Adrenal gland (tissue), 12 donors: Measurements from ENCODE around the gene KBTBD3. TPM values are rescaled to one million over a fixed set of nuclear protein-coding genes. Genes with fewer than 3 reads are reported as not detected.

Source experiments
- DNase-seq, 7 donors: peaks; one replicate each; pipeline ENCODE4 v3.0.0-alpha.2; 2019 to 2020
- H3K27ac ChIP-seq, 5 donors: fragments of 200-600 bp; sonication (generic) in 4 of 5; 1 replicate in 3 of 5; 2 replicates in 2 of 5; pipeline versions ENCODE4 v1.5.1 to v1.8.0; 2016 to 2020; ENCODE audit warnings: mild to moderate bottlenecking in 1 of 5
- H3K27me3 ChIP-seq: fragments of 200-600 bp; 2 replicates; pipeline ENCODE4 v1.8.0; 2021
- H3K36me3 ChIP-seq, 2 donors: fragments of 200-600 bp; replicated peaks in 1 of 2; 1 replicate in 1 of 2; 2 replicates in 1 of 2; pipeline versions ENCODE4 v1.5.1 to v1.8.0; 2018 to 2022
- H3K4me1 ChIP-seq, 2 donors: fragments of 200-600 bp; replicated peaks in 1 of 2; 1 replicate in 1 of 2; 2 replicates in 1 of 2; pipeline versions ENCODE4 v1.5.1 to v1.8.0; 2018 to 2021
- H3K4me3 ChIP-seq, 4 donors: fragments of 200-600 bp; sonication (generic) in 3 of 4; one replicate each; pipeline ENCODE4 v1.5.1; 2016 to 2018
- H3K9me3 ChIP-seq, 3 donors: fragments of 200-600 bp; sonication (generic) in 1 of 3; replicated peaks in 1 of 3; 1 replicate in 2 of 3; 2 replicates in 1 of 3; pipeline versions ENCODE4 v1.5.1 to v1.8.0; 2016 to 2021
- POLR2A ChIP-seq, 2 donors: fragments of 450-650 bp; IDR thresholded peaks; one replicate each; pipeline ENCODE4 v1.6.1; 2017; ENCODE audit warnings: antibody characterized with exemption in 2 of 2, mild to moderate bottlenecking in 2 of 2, moderate library complexity in 1 of 2
- WGBS, 4 donors: extraction: QIAGEN DNeasy Blood & Tissue Kit in 2 of 4; methylation state at CpG; one replicate each; pipeline versions ENCODE4 v1.1.5 to v1.1.7; 2013 to 2017; 5-methylcytosine and 5-hydroxymethylcytosine counted together
- intact Hi-C, 2 donors: fragments of 100-400 bp; cut with DNase I; formaldehyde crosslinking; loops; one replicate each; pipeline versions ENCODE4 v1.14.1 to v1.15.0; 2022 to 2023
- polyA plus RNA-seq, 3 donors: library from polyadenylated mRNA; stranded (reverse); fragments of 200-250 nt in 2 of 3; fragments of 350-450 nt in 1 of 3; fragmentation: Illumina TruSeq in 1 of 3; extraction: RNeasy Lipid Tissue Mini Kit (QIAGEN cat#74804) in 1 of 3; gene quantifications; one replicate each; pipeline ENCODE4 v1.2.3, GENCODE V29; 2013 to 2014
- total RNA-seq, 9 donors: library from RNA; depleted of rRNA in 4 of 9; stranded (reverse); fragments of >200 nt in 4 of 9; fragments of 120-200 nt in 1 of 9; fragmentation: NEBNext Ultra II Directional in 1 of 9; extraction: Animal tissue kit (Norgen Biotek cat#: 25700) in 1 of 9; gene quantifications; one replicate each; pipeline versions ENCODE4 v1.1.0 to v1.2.4, GENCODE V29; 2013 to 2023
- TF ChIP-seq, protein P1 (sequence below), 6 experiments: fragments of 450-650 bp in 4 of 6; fragments of 200-600 bp in 2 of 6; sonication (generic) in 1 of 6; IDR thresholded peaks; 1 replicate in 5 of 6; 2 replicates in 1 of 6; pipeline versions ENCODE4 v1.5.1 to v1.8.0; 2016 to 2021; ENCODE audit warnings: antibody characterized with exemption in 6 of 6, mild to moderate bottlenecking in 2 of 6, moderate library complexity in 1 of 6
- donor health status: healthy with polysubstance abuse.
- donor health status: Bipolar disorder and iron deficiency.
- donor health status: DM: yes; HTN: yes; CAD: no.
- donor health status: DM: no; HTN: no; CAD: no.
- donor health status: DM: no; HTN: no; CAD: no.
- donor health status: DM: yes; HTN: yes; CAD: no.

KBTBD3 gene
- total and polyA plus RNA-seq, 12 donors, result 0.97 to 13.3 (median 5.6) TPM

DNA sequence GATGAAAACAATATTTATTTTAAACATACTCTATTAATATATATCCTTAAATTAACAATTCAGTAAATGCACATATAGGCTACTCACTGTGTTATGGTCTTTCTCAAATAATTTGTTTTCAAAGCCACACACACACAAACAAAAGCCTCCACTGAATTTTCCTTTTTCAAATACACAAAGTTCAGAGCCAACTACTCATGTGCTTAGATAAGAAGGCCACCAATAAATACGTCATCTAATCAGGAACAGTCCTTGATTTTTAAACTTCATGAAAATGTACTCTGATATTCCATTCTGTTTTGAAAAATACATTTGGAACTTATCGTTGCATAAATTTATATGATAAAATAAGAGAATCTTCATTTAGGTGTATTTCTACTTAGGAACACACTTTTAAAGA lies 26.0 kb downstream of the KBTBD3 start:
- H3K9me3 ChIP-seq, result no peaks in the 10 kb centered on the region
- no peak overlapping the region for H3K27ac ChIP-seq
- no peaks in the 10 kb centered on the region for H3K27me3 ChIP-seq
- WGBS, 4 donors, result 35 to 48% (median 42%) methylated on average over 2 of the region's 2 CpGs
- TF ChIP-seq, protein P1, sequence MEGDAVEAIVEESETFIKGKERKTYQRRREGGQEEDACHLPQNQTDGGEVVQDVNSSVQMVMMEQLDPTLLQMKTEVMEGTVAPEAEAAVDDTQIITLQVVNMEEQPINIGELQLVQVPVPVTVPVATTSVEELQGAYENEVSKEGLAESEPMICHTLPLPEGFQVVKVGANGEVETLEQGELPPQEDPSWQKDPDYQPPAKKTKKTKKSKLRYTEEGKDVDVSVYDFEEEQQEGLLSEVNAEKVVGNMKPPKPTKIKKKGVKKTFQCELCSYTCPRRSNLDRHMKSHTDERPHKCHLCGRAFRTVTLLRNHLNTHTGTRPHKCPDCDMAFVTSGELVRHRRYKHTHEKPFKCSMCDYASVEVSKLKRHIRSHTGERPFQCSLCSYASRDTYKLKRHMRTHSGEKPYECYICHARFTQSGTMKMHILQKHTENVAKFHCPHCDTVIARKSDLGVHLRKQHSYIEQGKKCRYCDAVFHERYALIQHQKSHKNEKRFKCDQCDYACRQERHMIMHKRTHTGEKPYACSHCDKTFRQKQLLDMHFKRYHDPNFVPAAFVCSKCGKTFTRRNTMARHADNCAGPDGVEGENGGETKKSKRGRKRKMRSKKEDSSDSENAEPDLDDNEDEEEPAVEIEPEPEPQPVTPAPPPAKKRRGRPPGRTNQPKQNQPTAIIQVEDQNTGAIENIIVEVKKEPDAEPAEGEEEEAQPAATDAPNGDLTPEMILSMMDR (IDR thresholded peaks at IDR 0.05), result no peak
- TF ChIP-seq POLR2A (IDR thresholded peaks at IDR 0.05), result no peak
- H3K4me3 ChIP-seq, result no peak overlapping the region
- H3K4me1 ChIP-seq, result peaks cover 0 to 7% of the 10 kb centered on the region in 2 donors
- intact Hi-C loops, result no loop called here
- no peaks in the 10 kb centered on the region for H3K36me3 ChIP-seq
- no peak for DNase-seq

DNA sequence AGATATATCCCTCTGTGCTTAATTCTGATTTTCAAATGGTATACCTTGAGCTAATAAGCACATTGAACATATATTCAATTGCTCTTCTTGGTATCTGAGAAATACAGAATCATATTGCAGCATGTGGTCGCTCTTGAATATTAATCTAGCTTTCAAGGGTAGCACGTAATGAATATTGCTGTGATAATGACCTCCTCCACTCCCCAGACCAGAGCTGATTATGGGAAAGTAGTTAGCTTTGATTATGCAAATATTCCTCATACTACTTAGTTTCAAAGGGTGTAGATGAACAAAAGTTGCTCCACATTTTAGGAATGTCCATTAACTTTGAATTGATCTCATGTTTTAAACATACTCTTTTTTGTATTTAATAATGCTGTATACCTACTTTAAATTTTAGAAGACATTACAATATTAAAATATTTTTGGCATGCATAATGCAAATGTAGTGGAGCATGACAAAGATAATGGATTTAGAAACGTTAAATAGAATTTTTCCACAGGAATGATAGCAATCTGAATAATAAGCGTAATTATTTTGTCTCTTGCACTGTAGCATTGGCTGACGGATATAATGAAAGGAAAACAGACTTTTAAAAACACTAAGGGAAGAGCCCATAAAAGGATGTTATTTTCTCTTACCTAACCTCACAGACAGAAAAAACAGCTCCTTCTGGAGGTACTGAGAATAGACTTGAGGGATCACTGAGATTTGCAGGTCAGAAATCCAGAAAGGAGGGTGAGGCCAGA lies 27.2 kb downstream of the KBTBD3 start:
- TF ChIP-seq, protein P1 (IDR thresholded peaks at IDR 0.05), result no peak
- Histone ChIP-seq H3K4me1 (peaks cover 0 to 7% of the 10 kb centered on the region in 2 donors), H3K36me3 (no peaks in the 10 kb centered on the region), H3K27ac (no peak overlapping the region), H3K27me3 (no peaks in the 10 kb centered on the region), H3K4me3 (no peak overlapping the region), H3K9me3 (no peaks in the 10 kb centered on the region)
- DNase-seq, result no peak
- WGBS, 4 donors, result 76 to 81% (median 79%) methylated on average over 5 of the region's 5 CpGs
- intact Hi-C loops, result no loop called here

DNA sequence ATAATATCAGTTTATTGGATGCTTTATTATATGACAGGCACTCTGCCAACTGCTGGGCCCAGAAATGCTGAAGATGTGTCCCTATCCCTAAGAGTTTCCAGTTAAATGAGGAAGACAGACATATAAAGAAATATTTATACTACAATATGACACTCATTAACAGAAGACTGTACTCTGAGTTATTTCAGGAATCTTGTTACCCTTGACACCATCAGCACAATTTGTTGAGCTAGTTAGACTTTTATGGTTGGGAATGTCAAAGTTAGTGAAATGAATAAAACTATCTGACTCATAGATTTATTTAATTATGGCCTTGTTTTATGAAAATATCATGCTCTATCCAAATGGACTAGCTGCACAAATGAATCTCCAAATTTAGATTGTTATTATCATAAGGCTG lies 29.5 kb downstream of the KBTBD3 start:
- Histone ChIP-seq H3K27me3 (no peaks in the 10 kb centered on the region), H3K27ac (no peak overlapping the region), H3K4me3 (no peak overlapping the region), H3K36me3 (no peaks in the 10 kb centered on the region), H3K4me1 (peaks cover 0 to 7% of the 10 kb centered on the region in 2 donors), H3K9me3 (no peaks in the 10 kb centered on the region)
- intact Hi-C loops, result no loop called here
- no peak for DNase-seq
- TF ChIP-seq POLR2A (IDR thresholded peaks at IDR 0.05), result no peak
- TF ChIP-seq, protein P1 (IDR thresholded peaks at IDR 0.05), result no peak

DNA sequence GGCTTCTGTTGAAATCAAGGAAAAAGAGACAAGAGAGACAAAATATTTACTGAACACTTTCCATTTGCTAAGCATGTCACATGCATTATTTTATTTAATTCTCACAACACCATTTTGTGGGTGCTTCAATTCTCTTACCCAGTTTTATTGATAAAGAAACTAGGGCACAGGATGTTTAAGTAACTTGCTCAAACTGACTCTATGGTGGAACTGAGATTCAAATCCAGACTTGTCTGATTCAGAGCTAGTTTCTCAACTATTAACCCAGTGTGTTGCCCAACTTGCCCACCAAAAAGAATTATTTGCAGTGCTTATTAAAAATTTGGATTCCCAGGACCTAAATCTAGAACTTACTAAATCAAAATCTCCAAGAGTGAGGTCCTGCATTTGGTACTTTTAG lies 33.6 kb downstream of the KBTBD3 start:
- H3K36me3 ChIP-seq, result no peaks in the 10 kb centered on the region
- no peaks in the 10 kb centered on the region for H3K4me1 ChIP-seq
- intact Hi-C loops, result no loop called here
- no peaks in the 10 kb centered on the region for H3K27me3 ChIP-seq
- H3K27ac ChIP-seq, result no peak overlapping the region
- no peak overlapping the region for H3K4me3 ChIP-seq
- no peaks in the 10 kb centered on the region for H3K9me3 ChIP-seq
- TF ChIP-seq, protein P1 (IDR thresholded peaks at IDR 0.05), result no peak
- no peak for TF ChIP-seq POLR2A (IDR thresholded peaks at IDR 0.05)
- DNase-seq, result no peak
